HL-60 (cell line): ENCODE measurements around the gene RPL36A.

ENCODE experiments used
- DNase-seq, 2 experiments: peaks; one replicate each; pipeline ENCODE4 v3.0.0-alpha.2; 2010 to 2020; ENCODE audit warnings: low read depth in 1 of 2, low spot score in 1 of 2
- H3K27ac ChIP-seq: fragments of 250-450 bp; sonication (Bioruptor Pico); replicated peaks from 2 replicates; pipeline ENCODE4 v1.5.1; 2020; ENCODE audit warnings: mild to moderate bottlenecking, moderate library complexity
- H3K27me3 ChIP-seq: fragments of 250-450 bp; sonication (Bioruptor Pico); 2 replicates; pipeline ENCODE4 v1.5.1; 2021; ENCODE audit warnings: mild to moderate bottlenecking, moderate library complexity; ENCODE audit not compliant: insufficient read depth, poor library complexity, severe bottlenecking
- H3K4me3 ChIP-seq: replicated peaks from 2 replicates; pipeline ENCODE4 v1.5.1; 2011; ENCODE audit warnings: mild to moderate bottlenecking, control low read depth, low read length; ENCODE audit not compliant: insufficient read depth
- CTCF ChIP-seq: IDR thresholded peaks from one replicate; pipeline ENCODE4 v1.5.1; 2011; ENCODE audit warnings: low read length, control low read depth, inconsistent platforms; ENCODE audit not compliant: insufficient read depth
- GABPA ChIP-seq: IDR thresholded peaks from 2 replicates; pipeline ENCODE4 v1.6.1; 2012; ENCODE audit warnings: low read depth
- POLR2AphosphoS5 ChIP-seq: IDR thresholded peaks from 2 replicates; pipeline ENCODE4 v1.6.1; 2012; ENCODE audit warnings: low read depth
- REST ChIP-seq: IDR thresholded peaks from 2 replicates; pipeline ENCODE4 v1.6.1; 2012; ENCODE audit warnings: low read depth; ENCODE audit not compliant: insufficient replicate concordance
- SPI1 ChIP-seq: IDR thresholded peaks from 2 replicates; pipeline ENCODE4 v1.6.1; 2012; ENCODE audit warnings: low read depth, mild to moderate bottlenecking, borderline replicate concordance

The RPL36A gene

GRCh38 chrX:101407167-101407747 lies 16.4 kb downstream of the RPL36A start:
- DNase-seq: peak in 1 of 2 experiments; percentile 31
- Histone ChIP-seq H3K4me3 (peak overlapping the region; percentile 71), H3K27ac (peak overlapping the region; percentile 96), H3K27me3 (no peaks in the 10 kb centered on the region)
- no peak for TF ChIP-seq POLR2AphosphoS5
- no peak for TF ChIP-seq SPI1
- no peak for TF ChIP-seq REST

- Histone ChIP-seq H3K27ac (peak within 1 kb of the TSS; percentile 96), H3K27me3 (no peaks in the 10 kb centered on the region), H3K4me3 (peak within 1 kb of the TSS; percentile 71)
- TF ChIP-seq REST (no peak), POLR2AphosphoS5 (peak; percentile 70), GABPA (no peak), CTCF (no peak), SPI1 (peak; percentile 68; the same call in 1 of the 2 replicates)
- peak; percentile 93 to 95 for DNase-seq
Observed at GRCh38 chrX:101407748-101408531, 17.1 kb downstream of the RPL36A start, which contains the start of the genes GLA and HNRNPH2. TSS of gene GLA (minus strand) at chrX:101407925. CDS start at chrX:101407903, 22 bp downstream. TSS of gene HNRNPH2 (plus strand) at chrX:101408222. CDS start at chrX:101411989, 3,767 bp downstream.

DNA sequence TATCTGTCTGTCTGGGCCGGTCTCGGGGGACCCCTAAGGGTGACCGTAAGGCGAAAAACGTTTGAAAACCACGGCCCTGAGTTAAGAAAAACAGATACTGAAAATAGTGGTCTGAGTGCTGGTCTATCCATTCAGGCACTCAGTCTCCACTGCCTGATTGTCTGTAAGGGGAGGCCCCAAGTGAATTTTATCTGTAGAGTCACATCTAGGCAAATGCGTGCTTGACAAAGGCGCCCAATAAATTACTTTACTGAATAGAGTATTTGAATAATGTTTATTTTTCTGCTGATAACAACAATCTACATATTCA lies 17.7 kb downstream of the RPL36A start:
- Histone ChIP-seq H3K27ac (peak overlapping the region; percentile 96), H3K27me3 (no peaks in the 10 kb centered on the region), H3K4me3 (peak overlapping the region; percentile 58)
- TF ChIP-seq GABPA (no peak), POLR2AphosphoS5 (0 out of 2 replicates have a peak, but pooled peaks have one; percentile 3)
- DNase-seq: no peak

DNA sequence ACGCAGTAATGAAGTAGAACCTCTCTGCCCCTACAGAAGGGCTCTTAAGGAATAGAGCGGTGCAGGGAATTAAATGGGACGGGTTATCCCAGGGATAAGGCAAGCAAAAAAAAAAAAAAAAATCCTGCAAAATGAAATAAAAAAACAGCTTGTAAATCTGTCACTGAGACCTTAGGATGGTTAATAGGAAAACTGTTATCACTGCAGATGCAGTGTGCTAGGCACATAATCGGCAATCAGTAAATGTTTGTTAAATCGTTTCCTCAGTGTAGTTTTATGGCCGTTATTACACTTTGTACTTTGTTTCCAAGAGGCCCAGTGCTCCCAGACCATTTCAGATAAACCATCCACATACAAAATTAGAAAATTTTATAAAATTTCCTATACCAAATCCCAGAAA lies 18.2 kb downstream of the RPL36A start:
- Histone ChIP-seq H3K27me3 (no peaks in the 10 kb centered on the region), H3K4me3 (peak overlapping the region; percentile 58), H3K27ac (peak overlapping the region; percentile 96)
- no peak for DNase-seq
- TF ChIP-seq CTCF (no peak), GABPA (no peak), SPI1 (no peak), POLR2AphosphoS5 (no peak), REST (no peak)
